ENCODE measurements around the gene PPP1R3G.

The PPP1R3G gene

DNA sequence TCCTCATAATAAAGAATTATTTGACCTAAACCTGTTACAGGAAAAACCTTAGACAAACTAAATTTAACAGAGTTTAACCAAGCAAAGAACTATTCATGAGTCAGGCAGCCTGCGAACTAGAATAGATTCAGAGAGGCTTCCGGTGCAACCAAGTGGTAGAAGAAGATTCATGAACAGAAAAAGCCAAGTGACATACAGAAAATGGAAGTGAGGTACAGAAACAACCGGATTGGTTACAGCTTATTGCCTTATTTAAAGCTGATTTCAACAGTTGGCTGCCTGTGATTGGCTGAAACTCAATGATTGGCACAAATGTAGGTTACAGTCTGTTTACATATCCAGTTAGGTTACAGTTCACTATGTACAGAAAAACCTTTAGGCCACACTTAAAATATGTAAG lies 10.1 kb downstream of the PPP1R3G start:
- no peaks in the 10 kb centered on the region for H3K36me3 ChIP-seq (ENCODE audit: control insufficient read depth, insufficient read depth, low read length)
- no peak overlapping the region for H3K4me3 ChIP-seq (replicated peaks; ENCODE audit: low read depth, low read length)
- no peaks in the 10 kb centered on the region for H3K27me3 ChIP-seq (replicated peaks; ENCODE audit: control insufficient read depth, insufficient read depth, low read length)
- TF ChIP-seq, protein P1, sequence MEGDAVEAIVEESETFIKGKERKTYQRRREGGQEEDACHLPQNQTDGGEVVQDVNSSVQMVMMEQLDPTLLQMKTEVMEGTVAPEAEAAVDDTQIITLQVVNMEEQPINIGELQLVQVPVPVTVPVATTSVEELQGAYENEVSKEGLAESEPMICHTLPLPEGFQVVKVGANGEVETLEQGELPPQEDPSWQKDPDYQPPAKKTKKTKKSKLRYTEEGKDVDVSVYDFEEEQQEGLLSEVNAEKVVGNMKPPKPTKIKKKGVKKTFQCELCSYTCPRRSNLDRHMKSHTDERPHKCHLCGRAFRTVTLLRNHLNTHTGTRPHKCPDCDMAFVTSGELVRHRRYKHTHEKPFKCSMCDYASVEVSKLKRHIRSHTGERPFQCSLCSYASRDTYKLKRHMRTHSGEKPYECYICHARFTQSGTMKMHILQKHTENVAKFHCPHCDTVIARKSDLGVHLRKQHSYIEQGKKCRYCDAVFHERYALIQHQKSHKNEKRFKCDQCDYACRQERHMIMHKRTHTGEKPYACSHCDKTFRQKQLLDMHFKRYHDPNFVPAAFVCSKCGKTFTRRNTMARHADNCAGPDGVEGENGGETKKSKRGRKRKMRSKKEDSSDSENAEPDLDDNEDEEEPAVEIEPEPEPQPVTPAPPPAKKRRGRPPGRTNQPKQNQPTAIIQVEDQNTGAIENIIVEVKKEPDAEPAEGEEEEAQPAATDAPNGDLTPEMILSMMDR (IDR thresholded peaks at IDR 0.05; ENCODE audit: insufficient read depth, low read length, poor library complexity, severe bottlenecking) = no peak
- no peak for DNase-seq (ENCODE audit: extremely low read depth, insufficient read length)

DNA sequence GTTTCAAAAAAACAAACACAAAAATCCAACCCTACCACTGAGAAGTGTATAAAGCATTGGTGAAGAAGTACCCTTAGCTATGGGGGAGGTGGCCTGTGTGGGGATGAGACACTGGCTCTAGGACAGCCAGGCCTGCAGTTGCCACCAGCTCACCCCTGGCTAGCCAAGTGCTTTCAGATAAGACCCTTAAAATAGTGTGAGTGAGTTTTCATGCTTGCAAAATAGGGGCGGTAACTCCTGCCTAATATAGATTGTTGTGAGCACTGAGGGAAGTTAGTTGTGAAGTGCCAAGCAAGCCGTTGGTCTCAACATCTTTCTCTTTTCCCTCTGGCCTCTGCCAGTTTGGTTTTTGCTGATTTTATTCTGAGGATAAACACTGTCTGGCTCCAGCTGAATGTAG lies 11.3 kb downstream of the PPP1R3G start:
- no peaks in the 10 kb centered on the region for H3K27me3 ChIP-seq (replicated peaks; ENCODE audit: control insufficient read depth, insufficient read depth, low read length)
- no peak overlapping the region for H3K4me3 ChIP-seq (replicated peaks; ENCODE audit: low read depth, low read length)
- no peaks in the 10 kb centered on the region for H3K36me3 ChIP-seq (ENCODE audit: control insufficient read depth, insufficient read depth, low read length)
- DNase-seq (ENCODE audit: extremely low read depth, insufficient read length) = no peak
- TF ChIP-seq, protein P1 (IDR thresholded peaks at IDR 0.05; ENCODE audit: insufficient read depth, low read length, poor library complexity, severe bottlenecking) = no peak

DNA sequence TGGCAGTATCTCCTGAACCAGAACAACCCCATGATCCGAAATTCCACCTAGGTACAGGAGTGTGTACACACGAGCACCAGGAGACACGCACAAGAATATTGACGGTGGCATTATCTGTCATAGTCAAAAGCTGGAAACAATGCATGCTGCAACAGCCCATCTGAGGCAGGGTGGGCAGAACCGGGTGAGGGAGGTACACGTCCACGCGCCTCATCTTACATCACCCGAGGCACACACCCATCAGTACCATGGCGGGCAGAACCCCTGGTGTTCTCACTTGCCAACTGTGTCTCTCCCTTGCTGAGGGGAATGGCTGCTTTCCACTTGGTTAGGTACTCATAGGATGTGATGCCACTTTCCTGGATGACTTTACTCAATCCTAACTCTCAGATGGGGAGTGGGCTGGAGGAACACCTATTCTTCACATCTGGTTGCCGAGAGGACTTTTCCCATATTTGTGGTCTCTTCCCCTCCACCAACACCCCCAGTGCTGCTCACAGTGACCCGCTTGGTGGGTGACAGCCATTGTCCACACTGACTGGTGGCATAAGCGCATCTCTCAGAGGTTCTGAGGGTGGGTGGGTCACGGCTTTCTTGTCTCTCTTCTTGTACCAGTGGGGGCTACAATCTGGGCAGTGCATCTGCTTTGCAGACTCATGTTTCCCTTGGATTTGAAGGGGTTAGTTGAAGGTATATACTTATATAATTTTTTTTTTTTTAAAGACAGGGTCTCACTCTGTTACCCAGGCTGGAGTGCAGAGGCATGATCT lies 13.5 kb downstream of the PPP1R3G start:
- Histone ChIP-seq H3K27me3 (replicated peaks; ENCODE audit: control insufficient read depth, insufficient read depth, low read length) (no peaks in the 10 kb centered on the region), H3K4me3 (replicated peaks; ENCODE audit: low read depth, low read length) (no peak overlapping the region), H3K36me3 (ENCODE audit: control insufficient read depth, insufficient read depth, low read length) (no peaks in the 10 kb centered on the region)
- no peak for DNase-seq (ENCODE audit: extremely low read depth, insufficient read length)
- TF ChIP-seq, protein P1 (IDR thresholded peaks at IDR 0.05; ENCODE audit: insufficient read depth, low read length, poor library complexity, severe bottlenecking) = no peak

DNA sequence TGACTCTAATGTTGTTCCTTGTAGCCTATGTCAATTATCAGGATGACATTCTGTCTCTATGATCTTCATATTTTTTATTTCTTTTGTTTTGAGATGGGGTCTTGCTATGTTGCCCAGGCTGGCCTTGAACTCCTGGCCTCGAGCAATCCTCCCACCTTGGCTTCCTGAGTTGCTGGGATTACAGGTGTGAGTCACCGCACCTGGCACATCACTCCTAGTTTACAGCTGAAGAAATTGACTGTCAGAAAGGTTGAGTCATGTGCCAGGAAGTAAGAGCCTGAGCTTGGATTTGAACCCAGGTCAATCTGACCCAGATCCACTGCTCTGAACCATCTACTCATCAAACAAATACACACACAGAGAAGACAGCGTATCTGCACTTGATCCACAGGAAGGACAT lies 14.4 kb downstream of the PPP1R3G start:
- no peak overlapping the region for H3K4me3 ChIP-seq (replicated peaks; ENCODE audit: low read depth, low read length)
- TF ChIP-seq, protein P1 (IDR thresholded peaks at IDR 0.05; ENCODE audit: insufficient read depth, low read length, poor library complexity, severe bottlenecking) = no peak
- DNase-seq (ENCODE audit: extremely low read depth, insufficient read length) = no peak
- H3K36me3 ChIP-seq (ENCODE audit: control insufficient read depth, insufficient read depth, low read length) = no peaks in the 10 kb centered on the region
- H3K27me3 ChIP-seq (replicated peaks; ENCODE audit: control insufficient read depth, insufficient read depth, low read length) = no peaks in the 10 kb centered on the region

DNA sequence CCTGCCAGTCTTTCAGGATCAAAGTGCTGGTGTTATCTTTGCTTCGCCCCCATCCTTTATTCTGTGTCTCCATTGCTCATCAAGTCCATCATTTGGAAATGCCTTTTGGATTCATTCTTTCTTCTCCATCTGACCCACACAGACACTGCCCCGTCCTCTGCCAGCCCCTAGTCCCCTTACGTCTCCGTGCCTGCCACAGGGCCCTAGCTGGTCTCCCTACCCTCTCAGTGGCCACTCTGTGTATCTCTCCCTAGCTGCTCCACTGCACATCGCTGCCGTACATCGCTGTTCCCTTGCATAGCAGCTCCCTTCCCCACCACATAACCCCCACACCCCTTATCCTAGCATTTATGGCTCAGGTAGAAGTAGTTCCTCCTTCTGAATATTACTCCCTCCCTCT lies 15.7 kb downstream of the PPP1R3G start:
- no peaks in the 10 kb centered on the region for H3K27me3 ChIP-seq (replicated peaks; ENCODE audit: control insufficient read depth, insufficient read depth, low read length)
- H3K36me3 ChIP-seq (ENCODE audit: control insufficient read depth, insufficient read depth, low read length) = no peaks in the 10 kb centered on the region
- TF ChIP-seq, protein P1 (IDR thresholded peaks at IDR 0.05; ENCODE audit: insufficient read depth, low read length, poor library complexity, severe bottlenecking) = no peak
- no peak for DNase-seq (ENCODE audit: extremely low read depth, insufficient read length)
- H3K4me3 ChIP-seq (replicated peaks; ENCODE audit: low read depth, low read length) = no peak overlapping the region

All from GM06990 (cell line).